GM10248 (cell line): ENCODE data around the gene DIP2A.

Experiments
- CTCF ChIA-PET: fragments of 300-600 bp; sonication (Branson Sonifier 250); formaldehyde crosslinking; extraction: SDS; loops from one replicate; lab custom pipeline; 2021; ENCODE audit warnings: antibody characterized with exemption; lab: Yijun Ruan, JAX
- POLR2A ChIA-PET: fragments of 350-650 bp; sonication (Branson Sonifier 250); formaldehyde crosslinking; extraction: SDS; loops from one replicate; lab custom pipeline; 2020; ENCODE audit warnings: antibody characterized with exemption; lab: Yijun Ruan, JAX
- DNase-seq: peaks from one replicate; pipeline ENCODE4 v3.0.0; 2012; ENCODE audit errors: extremely low spot score
- TF ChIP-seq, protein P1 (sequence below): IDR thresholded peaks from 2 replicates; pipeline ENCODE4 v1.5.1; 2012; ENCODE audit warnings: mild to moderate bottlenecking, low read depth; ENCODE audit errors: extremely low read depth, missing control alignments, control extremely low read depth

Gene DIP2A

DNA sequence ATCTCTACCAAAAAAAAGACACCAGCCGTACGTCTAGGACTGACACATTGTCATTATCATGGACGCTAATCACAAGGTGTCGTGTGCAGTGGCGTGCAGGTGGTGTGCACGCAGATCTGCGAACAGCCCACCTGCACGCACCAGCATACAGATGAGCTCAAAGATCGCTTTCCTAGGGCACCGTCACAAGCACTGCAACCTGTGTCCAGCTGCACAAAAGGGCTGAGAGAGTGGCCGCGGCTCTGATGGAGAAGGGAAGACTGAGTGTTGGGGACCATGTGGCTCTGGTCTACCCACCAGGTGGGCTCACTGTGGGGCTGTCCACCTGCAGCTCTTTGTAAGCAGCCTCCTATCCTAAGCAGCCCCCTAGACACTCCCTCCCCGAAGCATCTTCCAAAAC lies 95.3 kb downstream of the DIP2A start:
- ChIA-PET CTCF (interaction anchor here (1.3 kb wide), 1 partner anchor 20 kb away, joined by 3 read pairs; no protein-coding TSS in a partner anchor), POLR2A (no interaction called here)
- TF ChIP-seq, protein P1, sequence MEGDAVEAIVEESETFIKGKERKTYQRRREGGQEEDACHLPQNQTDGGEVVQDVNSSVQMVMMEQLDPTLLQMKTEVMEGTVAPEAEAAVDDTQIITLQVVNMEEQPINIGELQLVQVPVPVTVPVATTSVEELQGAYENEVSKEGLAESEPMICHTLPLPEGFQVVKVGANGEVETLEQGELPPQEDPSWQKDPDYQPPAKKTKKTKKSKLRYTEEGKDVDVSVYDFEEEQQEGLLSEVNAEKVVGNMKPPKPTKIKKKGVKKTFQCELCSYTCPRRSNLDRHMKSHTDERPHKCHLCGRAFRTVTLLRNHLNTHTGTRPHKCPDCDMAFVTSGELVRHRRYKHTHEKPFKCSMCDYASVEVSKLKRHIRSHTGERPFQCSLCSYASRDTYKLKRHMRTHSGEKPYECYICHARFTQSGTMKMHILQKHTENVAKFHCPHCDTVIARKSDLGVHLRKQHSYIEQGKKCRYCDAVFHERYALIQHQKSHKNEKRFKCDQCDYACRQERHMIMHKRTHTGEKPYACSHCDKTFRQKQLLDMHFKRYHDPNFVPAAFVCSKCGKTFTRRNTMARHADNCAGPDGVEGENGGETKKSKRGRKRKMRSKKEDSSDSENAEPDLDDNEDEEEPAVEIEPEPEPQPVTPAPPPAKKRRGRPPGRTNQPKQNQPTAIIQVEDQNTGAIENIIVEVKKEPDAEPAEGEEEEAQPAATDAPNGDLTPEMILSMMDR = no peak
- no peak for DNase-seq

DNA sequence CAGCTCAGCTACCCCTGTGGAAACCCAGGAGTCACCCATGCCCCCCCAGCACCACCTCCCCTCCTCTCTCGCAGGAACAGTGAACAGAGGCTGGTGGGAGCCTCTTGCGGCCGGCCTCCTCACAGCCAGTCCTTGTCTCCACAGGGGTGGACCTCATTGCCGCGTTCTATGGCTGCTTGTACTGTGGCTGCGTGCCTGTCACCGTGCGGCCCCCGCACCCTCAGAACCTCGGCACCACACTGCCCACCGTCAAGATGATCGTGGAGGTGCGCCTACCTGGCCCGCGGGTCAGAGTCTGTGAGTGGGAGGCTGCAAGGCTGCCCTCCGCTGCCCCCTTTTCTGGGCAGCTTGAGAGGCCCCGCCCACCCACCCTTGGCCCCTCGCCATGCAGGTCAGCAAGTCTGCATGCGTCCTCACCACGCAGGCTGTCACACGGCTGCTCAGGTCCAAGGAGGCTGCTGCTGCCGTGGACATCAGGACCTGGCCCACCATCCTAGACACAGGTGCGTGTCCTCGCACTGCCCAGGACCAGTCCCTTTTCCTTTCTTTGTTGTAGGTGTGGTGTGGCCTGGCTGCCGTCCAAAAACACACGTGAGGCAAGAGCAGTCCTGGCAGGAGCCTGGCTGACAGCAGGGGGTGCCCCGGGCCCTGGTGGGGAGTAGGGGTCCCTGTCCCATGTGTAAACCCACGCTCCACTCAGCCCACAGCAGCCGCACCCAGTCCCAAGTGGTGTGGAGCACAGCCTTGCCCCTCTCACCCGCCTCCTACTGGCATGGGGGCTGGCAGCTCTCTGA lies 95.9 kb downstream of the DIP2A start:
- no peak for DNase-seq
- ChIA-PET CTCF (interaction anchor here (1.3 kb wide), 1 partner anchor 19 kb away, joined by 3 read pairs; no protein-coding TSS in a partner anchor), POLR2A (no interaction called here)
- TF ChIP-seq, protein P1 = no peak

DNA sequence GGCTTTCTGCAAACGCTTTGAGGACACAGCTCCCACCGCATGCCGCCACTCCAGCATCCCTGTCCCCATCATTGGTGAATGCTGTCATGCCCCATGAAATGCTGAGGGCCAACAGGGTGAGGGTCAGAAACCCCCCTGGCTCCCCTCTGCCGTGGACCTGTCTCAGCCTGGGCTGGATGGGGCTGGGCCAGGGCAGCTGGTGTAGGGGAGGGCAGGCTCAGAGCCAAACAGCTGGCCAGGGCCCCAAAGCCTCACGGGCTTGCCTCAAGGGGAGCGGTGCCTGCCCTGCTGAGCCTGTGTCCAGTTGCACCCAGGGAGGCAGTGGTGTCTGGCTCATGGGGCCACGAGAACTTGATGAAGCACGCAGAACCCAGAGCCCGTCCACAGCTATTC lies 96.5 kb downstream of the DIP2A start:
- ChIA-PET POLR2A (no interaction called here), CTCF (interaction anchor here (1.3 kb wide), 1 partner anchor 18 kb away, joined by 3 read pairs; no protein-coding TSS in a partner anchor)
- TF ChIP-seq, protein P1 = no peak
- no peak for DNase-seq

DNA sequence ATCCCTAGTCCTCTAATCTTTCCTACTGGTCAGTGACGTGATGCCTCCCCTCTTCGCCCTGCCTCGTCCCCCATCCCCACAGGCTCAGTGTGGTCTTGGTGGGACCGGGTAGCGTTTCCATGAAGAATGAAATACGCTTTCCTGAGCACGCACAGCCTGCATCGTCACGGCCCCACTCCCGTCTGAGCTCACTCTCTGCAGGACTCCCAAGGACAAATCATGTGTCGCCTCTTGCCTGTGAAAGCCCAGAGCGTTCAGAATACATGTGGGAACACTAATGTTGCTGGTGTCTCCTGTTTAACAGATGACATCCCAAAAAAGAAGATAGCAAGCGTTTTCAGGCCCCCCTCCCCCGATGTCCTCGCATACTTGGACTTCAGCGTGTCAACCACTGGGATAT lies 97.0 kb downstream of the DIP2A start:
- no peak for DNase-seq
- TF ChIP-seq, protein P1 = no peak
- CTCF ChIA-PET = interaction anchor here (1.1 kb wide), 1 partner anchor 106 kb away, joined by 3 read pairs; no protein-coding TSS in a partner anchor
- POLR2A ChIA-PET = no interaction called here

DNA sequence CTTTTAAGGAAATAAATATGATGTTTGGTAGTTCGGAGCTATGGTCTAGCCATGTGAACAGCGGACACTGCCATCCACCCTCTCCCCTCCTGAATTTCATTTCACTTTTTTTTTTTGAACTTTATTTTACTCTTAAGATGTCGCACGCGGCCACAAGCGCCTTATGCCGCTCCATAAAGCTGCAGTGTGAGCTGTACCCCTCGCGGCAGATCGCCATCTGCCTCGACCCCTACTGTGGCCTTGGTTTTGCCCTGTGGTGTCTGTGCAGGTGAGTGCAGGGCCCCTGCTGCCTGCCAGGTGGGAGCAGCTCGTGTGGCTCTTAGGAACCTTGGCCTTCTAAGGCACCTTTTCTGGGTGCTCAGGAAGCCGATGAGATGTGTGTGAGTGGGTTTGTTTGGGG lies 98.1 kb downstream of the DIP2A start:
- CTCF ChIA-PET = interaction anchor here (1.1 kb wide), 1 partner anchor 105 kb away, joined by 3 read pairs; no protein-coding TSS in a partner anchor

DNA sequence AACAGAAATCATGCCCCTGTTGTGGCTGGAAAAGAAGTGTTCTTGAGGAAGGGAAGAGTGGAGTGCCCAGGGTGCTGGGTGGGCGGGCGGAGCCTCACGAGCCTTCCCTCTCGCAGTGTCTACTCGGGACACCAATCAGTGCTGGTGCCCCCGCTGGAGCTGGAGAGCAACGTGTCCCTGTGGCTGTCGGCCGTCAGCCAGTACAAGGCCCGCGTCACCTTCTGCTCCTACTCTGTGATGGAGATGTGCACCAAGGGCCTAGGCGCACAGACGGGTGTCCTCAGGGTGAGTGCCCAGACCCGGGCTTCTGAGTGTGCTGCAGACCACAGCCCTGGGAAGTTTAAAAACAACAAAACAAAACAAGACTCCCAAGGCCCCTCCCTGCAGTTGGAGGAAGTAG lies 98.8 kb downstream of the DIP2A start:
- ChIA-PET CTCF (no interaction called here), POLR2A (no interaction called here)
- no peak for DNase-seq
- TF ChIP-seq, protein P1 = no peak

More for the DNA sequence above, 98.1 kb downstream of the DIP2A start:
- POLR2A ChIA-PET = no interaction called here
- DNase-seq = no peak
- TF ChIP-seq, protein P1 = no peak
